Activated T-helper 2 cell treated with anti-CD3 and anti-CD28 coated beads, Interferon-gamma antibody, Interleukin-2, Interleukin-4, amounts not matched to agents 10 μg/mL and 5 μg/mL and 100 μg/mL, durations not matched to agents 14 hours and 24 hours and 36 hours (primary cell): ENCODE data around the gene OSGIN1. TPM values are rescaled to one million over a fixed set of nuclear protein-coding genes. Genes with fewer than 3 reads are reported as not detected.
A peak's percentile ranks its signal among the peaks of the same experiment; 100 is the strongest.
"Not testable (repeated sequence)": the region's sequence is repeated elsewhere in the genome, so short reads cannot be mapped to it uniquely, and the experiment has no call there.

ENCODE experiments used
- DNase-seq: peaks from one replicate; pipeline ENCODE4 v3.0.0; 2021; ENCODE audit warnings: low spot score
- H3K27ac Mint-ChIP-seq: one replicate; pipeline ENCODE4 v1.8.0; 2021; ENCODE audit warnings: mixed read lengths
- H3K27me3 Mint-ChIP-seq: one replicate; pipeline ENCODE4 v1.8.0; 2021; ENCODE audit warnings: low read depth, mixed read lengths
- H3K36me3 Mint-ChIP-seq: one replicate; pipeline ENCODE4 v1.8.0; 2021; ENCODE audit warnings: low read depth, mixed read lengths
- H3K4me1 Mint-ChIP-seq: one replicate; pipeline ENCODE4 v1.8.0; 2021; ENCODE audit warnings: low read depth, mixed read lengths
- H3K4me3 Mint-ChIP-seq: one replicate; pipeline ENCODE4 v1.8.0; 2021; ENCODE audit warnings: low read depth, mild to moderate bottlenecking, moderate library complexity, mixed read lengths
- H3K9me3 Mint-ChIP-seq: one replicate; pipeline ENCODE4 v1.8.0; 2021; ENCODE audit warnings: mixed read lengths
- intact Hi-C: fragments of 100-400 bp; cut with micrococcal nuclease; formaldehyde crosslinking; loops from one replicate; pipeline ENCODE4 v1.15.1; 2023
- total RNA-seq: library from RNA; stranded (reverse); gene quantifications from 2 replicates; pipeline ENCODE4 v1.2.3, GENCODE V29; 2022

OSGIN1 gene
- total RNA-seq, 1 donor from 2014 or later, result 2.1 TPM

- H3K36me3 Mint-ChIP-seq, intact Hi-C loops, H3K27me3 Mint-ChIP-seq, H3K4me3 Mint-ChIP-seq, H3K27ac Mint-ChIP-seq, H3K9me3 Mint-ChIP-seq, H3K4me1 Mint-ChIP-seq, DNase-seq: not testable (repeated sequence)
Observed at GRCh38 chr16:83950862-83951399, 2.1 kb upstream of the OSGIN1 start.

GRCh38 chr16:83951544-83951943 lies 1.5 kb upstream of the OSGIN1 start:
- Mint-ChIP-seq H3K36me3 (no peaks in the 10 kb centered on the region), H3K27ac (no peak overlapping the region), H3K9me3 (peaks cover 6% of the 10 kb centered on the region), H3K4me1 (peaks cover 10% of the 10 kb centered on the region), H3K27me3 (peaks cover 10% of the 10 kb centered on the region), H3K4me3 (no peak overlapping the region)
- DNase-seq, result no peak
- intact Hi-C loops, result no loop called here

GRCh38 chr16:83952587-83952939 lies 477 bp upstream of the OSGIN1 start:
- Mint-ChIP-seq H3K4me3 (peak overlapping the region; percentile 5), H3K36me3 (no peaks in the 10 kb centered on the region), H3K4me1 (peaks cover 11% of the 10 kb centered on the region), H3K27ac (peak overlapping the region; percentile 35), H3K9me3 (peaks cover 6% of the 10 kb centered on the region), H3K27me3 (peaks cover 10% of the 10 kb centered on the region)
- intact Hi-C loops, result loop anchor here (2.0 kb wide), 1 partner anchor 54 kb away; the partner anchor contains the start of gene MLYCD
- DNase-seq, result no peak

- peaks cover 6% of the 10 kb centered on the region for H3K9me3 Mint-ChIP-seq
- H3K4me1 Mint-ChIP-seq, result peaks cover 11% of the 10 kb centered on the region
- H3K27ac Mint-ChIP-seq, result no peak overlapping the region
- no peaks in the 10 kb centered on the region for H3K36me3 Mint-ChIP-seq
- intact Hi-C loops, result loop anchor here (2.0 kb wide), 1 partner anchor 55 kb away; the partner anchor contains the start of gene MLYCD
- H3K4me3 Mint-ChIP-seq, result peak overlapping the region; percentile 73
- no peak for DNase-seq
- H3K27me3 Mint-ChIP-seq, result peaks cover 10% of the 10 kb centered on the region
Observed at GRCh38 chr16:83953796-83954576, 946 bp downstream of the OSGIN1 start.

- peaks cover 6% of the 10 kb centered on the region for H3K9me3 Mint-ChIP-seq
- DNase-seq, result no peak
- no peak overlapping the region for H3K4me3 Mint-ChIP-seq
- intact Hi-C loops, result no loop called here
- H3K36me3 Mint-ChIP-seq, result no peaks in the 10 kb centered on the region
- peaks cover 10% of the 10 kb centered on the region for H3K27me3 Mint-ChIP-seq
- H3K4me1 Mint-ChIP-seq, result peaks cover 11% of the 10 kb centered on the region
- H3K27ac Mint-ChIP-seq, result no peak overlapping the region
Observed at GRCh38 chr16:83954577-83955016, 1.6 kb downstream of the OSGIN1 start.

- intact Hi-C loops, result loop anchor here (1.0 to 2.0 kb wide), 3 partner anchors 110 to 551 kb away; partner anchors contain the start of gene TAF1C
- DNase-seq, result no peak
- peaks cover 10% of the 10 kb centered on the region for H3K27me3 Mint-ChIP-seq
- H3K36me3 Mint-ChIP-seq, result no peaks in the 10 kb centered on the region
- peaks cover 12% of the 10 kb centered on the region for H3K4me1 Mint-ChIP-seq
- no peak overlapping the region for H3K4me3 Mint-ChIP-seq
- H3K9me3 Mint-ChIP-seq, result peaks cover 6% of the 10 kb centered on the region
- no peak overlapping the region for H3K27ac Mint-ChIP-seq
Observed at GRCh38 chr16:83955218-83956130, 2.4 kb downstream of the OSGIN1 start.

- Mint-ChIP-seq H3K9me3 (no peaks in the 10 kb centered on the region), H3K27ac (no peak overlapping the region), H3K36me3 (no peaks in the 10 kb centered on the region), H3K4me3 (no peak overlapping the region), H3K4me1 (peaks cover 12% of the 10 kb centered on the region), H3K27me3 (peaks cover 10% of the 10 kb centered on the region)
- intact Hi-C loops, result loop anchor here (1.0 to 2.0 kb wide), 3 partner anchors 109 to 550 kb away; partner anchors contain the start of gene TAF1C
- peak; percentile 64 for DNase-seq
Observed at GRCh38 chr16:83956336-83957289, 3.6 kb downstream of the OSGIN1 start.

GRCh38 chr16:83957296-83957855 lies 4.3 kb downstream of the OSGIN1 start:
- Mint-ChIP-seq H3K4me1 (peaks cover 12% of the 10 kb centered on the region), H3K27me3 (peaks cover 10% of the 10 kb centered on the region), H3K4me3 (no peak overlapping the region), H3K27ac (no peak overlapping the region), H3K36me3 (no peaks in the 10 kb centered on the region), H3K9me3 (no peaks in the 10 kb centered on the region)
- no peak for DNase-seq
- intact Hi-C loops, result loop anchor here (2.0 kb wide), 2 partner anchors 229 to 549 kb away; partner anchors contain the start of gene TAF1C

GRCh38 chr16:83958137-83958845 lies 5.3 kb downstream of the OSGIN1 start:
- Mint-ChIP-seq H3K27me3 (peaks cover 10% of the 10 kb centered on the region), H3K9me3 (no peaks in the 10 kb centered on the region), H3K27ac (no peak overlapping the region), H3K36me3 (no peaks in the 10 kb centered on the region), H3K4me3 (no peak overlapping the region), H3K4me1 (peaks cover 11% of the 10 kb centered on the region)
- DNase-seq, result no peak
- intact Hi-C loops, result no loop called here

GRCh38 chr16:83958846-83959565 lies 6.0 kb downstream of the OSGIN1 start:
- H3K27me3 Mint-ChIP-seq, result peaks cover 8% of the 10 kb centered on the region
- H3K9me3 Mint-ChIP-seq, result no peaks in the 10 kb centered on the region
- H3K27ac Mint-ChIP-seq, result no peak overlapping the region
- intact Hi-C loops, result no loop called here
- no peak for DNase-seq
- no peaks in the 10 kb centered on the region for H3K36me3 Mint-ChIP-seq
- no peak overlapping the region for H3K4me3 Mint-ChIP-seq
- peaks cover 9% of the 10 kb centered on the region for H3K4me1 Mint-ChIP-seq
